B cell (primary cell): ENCODE measurements around the gene RHOBTB1.

Experiments
- EZH2 ChIP-seq: IDR thresholded peaks from 2 replicates; pipeline ENCODE4 v1.6.1; 2012; ENCODE audit warnings: borderline replicate concordance, low read depth, mild to moderate bottlenecking, moderate library complexity, low read length; ENCODE audit not compliant: insufficient read depth, poor library complexity, severe bottlenecking
- TF ChIP-seq, protein P1 (sequence below): fragments of 200-600 bp; IDR thresholded peaks from one replicate; pipeline ENCODE4 v1.8.0; 2022; ENCODE audit warnings: antibody characterized with exemption, mild to moderate bottlenecking

DNA sequence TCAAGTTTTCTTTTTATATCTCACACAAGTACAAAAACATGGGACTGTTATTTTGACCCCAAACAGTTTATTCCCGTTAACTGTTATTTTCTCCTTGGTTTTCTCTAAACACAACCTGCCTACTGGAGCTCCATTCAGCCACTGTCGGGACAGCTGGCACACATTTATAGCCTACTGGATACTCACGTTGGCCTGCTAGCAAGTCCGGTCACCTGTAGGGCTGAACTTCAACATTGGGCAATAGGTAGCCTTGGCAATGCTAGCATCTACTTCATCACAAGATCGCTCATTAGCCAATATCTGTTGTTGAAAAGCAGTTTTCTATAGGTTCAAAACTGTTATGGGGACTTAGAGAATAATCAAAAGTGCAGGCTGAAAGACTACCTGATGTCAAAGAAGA is 32.3 kb downstream of the RHOBTB1 start:
- TF ChIP-seq, protein P1, sequence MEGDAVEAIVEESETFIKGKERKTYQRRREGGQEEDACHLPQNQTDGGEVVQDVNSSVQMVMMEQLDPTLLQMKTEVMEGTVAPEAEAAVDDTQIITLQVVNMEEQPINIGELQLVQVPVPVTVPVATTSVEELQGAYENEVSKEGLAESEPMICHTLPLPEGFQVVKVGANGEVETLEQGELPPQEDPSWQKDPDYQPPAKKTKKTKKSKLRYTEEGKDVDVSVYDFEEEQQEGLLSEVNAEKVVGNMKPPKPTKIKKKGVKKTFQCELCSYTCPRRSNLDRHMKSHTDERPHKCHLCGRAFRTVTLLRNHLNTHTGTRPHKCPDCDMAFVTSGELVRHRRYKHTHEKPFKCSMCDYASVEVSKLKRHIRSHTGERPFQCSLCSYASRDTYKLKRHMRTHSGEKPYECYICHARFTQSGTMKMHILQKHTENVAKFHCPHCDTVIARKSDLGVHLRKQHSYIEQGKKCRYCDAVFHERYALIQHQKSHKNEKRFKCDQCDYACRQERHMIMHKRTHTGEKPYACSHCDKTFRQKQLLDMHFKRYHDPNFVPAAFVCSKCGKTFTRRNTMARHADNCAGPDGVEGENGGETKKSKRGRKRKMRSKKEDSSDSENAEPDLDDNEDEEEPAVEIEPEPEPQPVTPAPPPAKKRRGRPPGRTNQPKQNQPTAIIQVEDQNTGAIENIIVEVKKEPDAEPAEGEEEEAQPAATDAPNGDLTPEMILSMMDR: no peak
- no peak for TF ChIP-seq EZH2
